ENCODE results near the gene TECPR2. TPM values are rescaled to one million over a fixed set of nuclear protein-coding genes. Genes with fewer than 3 reads are reported as not detected.
"Not testable (repeated sequence)": the region's sequence is repeated elsewhere in the genome, so short reads cannot be mapped to it uniquely, and the experiment has no call there.

TECPR2 gene
- total RNA-seq, 2 experiments from 2014 or later: 6.2 to 7.0 TPM

- Mint-ChIP-seq H3K4me1 (ENCODE audit: low read depth) (peaks cover 2% of the 10 kb centered on the region), H3K27me3 (no peaks in the 10 kb centered on the region), H3K36me3 (peaks cover 25% of the 10 kb centered on the region), H3K9me3 (no peaks in the 10 kb centered on the region), H3K4me3 (no peak overlapping the region), H3K27ac (no peak overlapping the region)
- ChIA-PET CTCF (no interaction called here), POLR2A (interaction anchor here (1.1 kb wide), 1 partner anchor 12 kb away, joined by 3 read pairs; no protein-coding TSS in a partner anchor)
- intact Hi-C loops (cut with micrococcal nuclease): no loop called here
- no peak for DNase-seq
Measured at GRCh38 chr14:102333795-102334705, 28.7 kb upstream of the TECPR2 start.

GRCh38 chr14:102335163-102335562 lies 27.6 kb upstream of the TECPR2 start:
- no peak overlapping the region for H3K4me3 Mint-ChIP-seq
- no peak overlapping the region for H3K27ac Mint-ChIP-seq
- no peaks in the 10 kb centered on the region for H3K9me3 Mint-ChIP-seq
- POLR2A ChIA-PET: interaction anchor here (1.1 kb wide), 1 partner anchor 13 kb away, joined by 3 read pairs; no protein-coding TSS in a partner anchor
- H3K4me1 Mint-ChIP-seq (ENCODE audit: low read depth): peaks cover 2% of the 10 kb centered on the region
- no peak for DNase-seq
- intact Hi-C loops (cut with micrococcal nuclease): no loop called here
- peaks cover 25% of the 10 kb centered on the region for H3K36me3 Mint-ChIP-seq
- no peaks in the 10 kb centered on the region for H3K27me3 Mint-ChIP-seq
- CTCF ChIA-PET: interaction anchor here (0.5 kb wide), 1 partner anchor 478 kb away, joined by 5 read pairs; no protein-coding TSS in a partner anchor

GRCh38 chr14:102338724-102339123 lies 24.0 kb upstream of the TECPR2 start:
- POLR2A ChIA-PET: no interaction called here
- no peaks in the 10 kb centered on the region for H3K27me3 Mint-ChIP-seq

GRCh38 chr14:102341566-102341965 lies 21.2 kb upstream of the TECPR2 start:
- intact Hi-C loops (cut with micrococcal nuclease): no loop called here
- no peak overlapping the region for H3K27ac Mint-ChIP-seq
- H3K27me3 Mint-ChIP-seq: no peaks in the 10 kb centered on the region
- ChIA-PET CTCF (no interaction called here), POLR2A (no interaction called here)
- H3K36me3 Mint-ChIP-seq: peaks cover 32% of the 10 kb centered on the region
- no peaks in the 10 kb centered on the region for H3K4me1 Mint-ChIP-seq (ENCODE audit: low read depth)
- H3K9me3 Mint-ChIP-seq: no peaks in the 10 kb centered on the region
- H3K4me3 Mint-ChIP-seq: no peak overlapping the region
- DNase-seq: no peak

More at GRCh38 chr14:102338724-102339123, 24.0 kb upstream of the TECPR2 start:
- intact Hi-C loops (cut with micrococcal nuclease): no loop called here
- CTCF ChIA-PET: no interaction called here
- peaks cover 32% of the 10 kb centered on the region for H3K36me3 Mint-ChIP-seq
- no peaks in the 10 kb centered on the region for H3K9me3 Mint-ChIP-seq
- DNase-seq: no peak
- H3K4me3 Mint-ChIP-seq: no peak overlapping the region
- H3K4me1 Mint-ChIP-seq (ENCODE audit: low read depth): no peaks in the 10 kb centered on the region
- no peak overlapping the region for H3K27ac Mint-ChIP-seq

- intact Hi-C loops (cut with micrococcal nuclease): no loop called here
- no peak for DNase-seq
- H3K27ac Mint-ChIP-seq: no peak overlapping the region
- POLR2A ChIA-PET: interaction anchor here (0.5 to 0.9 kb wide), 2 partner anchors 19 to 1462 kb away, joined by 3 to 4 read pairs; no protein-coding TSS in a partner anchor
- no peaks in the 10 kb centered on the region for H3K27me3 Mint-ChIP-seq
- CTCF ChIA-PET: no interaction called here
- no peaks in the 10 kb centered on the region for H3K4me1 Mint-ChIP-seq (ENCODE audit: low read depth)
- no peak overlapping the region for H3K4me3 Mint-ChIP-seq
- peaks cover 33% of the 10 kb centered on the region for H3K36me3 Mint-ChIP-seq
- H3K9me3 Mint-ChIP-seq: no peaks in the 10 kb centered on the region
Measured at GRCh38 chr14:102342238-102342637, 20.5 kb upstream of the TECPR2 start.

- no peaks in the 10 kb centered on the region for H3K9me3 Mint-ChIP-seq
- DNase-seq: no peak
- H3K27ac Mint-ChIP-seq: no peak overlapping the region
- intact Hi-C loops (cut with micrococcal nuclease): no loop called here
- no peaks in the 10 kb centered on the region for H3K27me3 Mint-ChIP-seq
- no peak overlapping the region for H3K4me3 Mint-ChIP-seq
- CTCF ChIA-PET: no interaction called here
- POLR2A ChIA-PET: interaction anchor here (1.3 kb wide), 1 partner anchor 23 kb away, joined by 5 read pairs; no protein-coding TSS in a partner anchor
- peaks cover 33% of the 10 kb centered on the region for H3K36me3 Mint-ChIP-seq
- H3K4me1 Mint-ChIP-seq (ENCODE audit: low read depth): no peaks in the 10 kb centered on the region
Measured at GRCh38 chr14:102344084-102344483, 18.7 kb upstream of the TECPR2 start.

- Mint-ChIP-seq H3K4me1 (ENCODE audit: low read depth) (no peaks in the 10 kb centered on the region), H3K27ac (no peak overlapping the region), H3K4me3 (no peak overlapping the region), H3K9me3 (no peaks in the 10 kb centered on the region), H3K27me3 (no peaks in the 10 kb centered on the region), H3K36me3 (peaks cover 34% of the 10 kb centered on the region)
- DNase-seq: no peak
- intact Hi-C loops (cut with micrococcal nuclease): no loop called here
- ChIA-PET POLR2A (no interaction called here), CTCF (no interaction called here)
Measured at GRCh38 chr14:102344485-102344884, 18.3 kb upstream of the TECPR2 start.

GRCh38 chr14:102345232-102345631 lies 17.5 kb upstream of the TECPR2 start:
- Mint-ChIP-seq H3K27ac (no peak overlapping the region), H3K9me3 (no peaks in the 10 kb centered on the region), H3K36me3 (peaks cover 40% of the 10 kb centered on the region), H3K27me3 (no peaks in the 10 kb centered on the region), H3K4me3 (no peak overlapping the region), H3K4me1 (ENCODE audit: low read depth) (no peaks in the 10 kb centered on the region)
- intact Hi-C loops (cut with micrococcal nuclease): no loop called here
- CTCF ChIA-PET: no interaction called here
- DNase-seq: no peak
- POLR2A ChIA-PET: interaction anchor here (0.6 kb wide), 1 partner anchor 262 kb away, joined by 4 read pairs; no protein-coding TSS in a partner anchor

GRCh38 chr14:102346645-102347044 lies 16.1 kb upstream of the TECPR2 start:
- CTCF ChIA-PET: no interaction called here
- Mint-ChIP-seq H3K9me3 (no peaks in the 10 kb centered on the region), H3K4me1 (ENCODE audit: low read depth) (no peaks in the 10 kb centered on the region), H3K27me3 (no peaks in the 10 kb centered on the region), H3K27ac (no peak overlapping the region), H3K36me3 (peaks cover 38% of the 10 kb centered on the region), H3K4me3 (no peak overlapping the region)
- DNase-seq: no peak
- intact Hi-C loops (cut with micrococcal nuclease): no loop called here
- POLR2A ChIA-PET: no interaction called here

- H3K4me1 Mint-ChIP-seq (ENCODE audit: low read depth): peaks cover under 1% of the 10 kb centered on the region
- H3K4me3 Mint-ChIP-seq: no peak overlapping the region
- ChIA-PET CTCF (interaction anchor here (0.6 kb wide), 1 partner anchor 27 kb away, joined by 3 read pairs; no protein-coding TSS in a partner anchor), POLR2A (interaction anchor here (1.1 kb wide), 1 partner anchor 30 kb away, joined by 3 read pairs; no protein-coding TSS in a partner anchor)
- H3K9me3 Mint-ChIP-seq: no peaks in the 10 kb centered on the region
- H3K36me3 Mint-ChIP-seq: peaks cover 35% of the 10 kb centered on the region
- H3K27me3 Mint-ChIP-seq: no peaks in the 10 kb centered on the region
- intact Hi-C loops (cut with micrococcal nuclease): no loop called here
- DNase-seq: no peak
- H3K27ac Mint-ChIP-seq: no peak overlapping the region
Measured at GRCh38 chr14:102348376-102348775, 14.4 kb upstream of the TECPR2 start.

- Mint-ChIP-seq H3K27ac (no peak overlapping the region), H3K4me1 (ENCODE audit: low read depth) (peaks cover 2% of the 10 kb centered on the region), H3K4me3 (no peak overlapping the region), H3K9me3 (no peaks in the 10 kb centered on the region), H3K36me3 (peaks cover 37% of the 10 kb centered on the region), H3K27me3 (no peaks in the 10 kb centered on the region)
- ChIA-PET CTCF (no interaction called here), POLR2A (no interaction called here)
- no peak for DNase-seq
- intact Hi-C loops (cut with micrococcal nuclease): no loop called here
Measured at GRCh38 chr14:102351023-102351422, 11.7 kb upstream of the TECPR2 start.

- DNase-seq; H3K4me1 Mint-ChIP-seq (ENCODE audit: low read depth); intact Hi-C loops (cut with micrococcal nuclease); H3K27ac Mint-ChIP-seq; CTCF ChIA-PET; H3K27me3 Mint-ChIP-seq; H3K9me3 Mint-ChIP-seq; POLR2A ChIA-PET; H3K4me3 Mint-ChIP-seq: not testable (repeated sequence)
- H3K36me3 Mint-ChIP-seq: peaks cover 37% of the 10 kb centered on the region
Measured at GRCh38 chr14:102351593-102351992, 11.1 kb upstream of the TECPR2 start.

GRCh38 chr14:102352213-102352612 lies 10.5 kb upstream of the TECPR2 start:
- no peak for DNase-seq
- Mint-ChIP-seq H3K4me1 (ENCODE audit: low read depth) (peaks cover 2% of the 10 kb centered on the region), H3K9me3 (no peaks in the 10 kb centered on the region), H3K27ac (no peak overlapping the region), H3K36me3 (peaks cover 39% of the 10 kb centered on the region), H3K27me3 (no peaks in the 10 kb centered on the region), H3K4me3 (no peak overlapping the region)
- ChIA-PET CTCF (no interaction called here), POLR2A (no interaction called here)
- intact Hi-C loops (cut with micrococcal nuclease): no loop called here
